CD14-positive monocyte (primary cell): ENCODE results near the gene OOSP4A. TPM values are rescaled to one million over a fixed set of nuclear protein-coding genes. Genes with fewer than 3 reads are reported as not detected.

Experiments
- DNase-seq, 3 donors: peaks; one replicate each; pipeline ENCODE4 v3.0.0-alpha.2; 2011 to 2022
- H2AFZ ChIP-seq: 2 replicates; pipeline ENCODE4 v1.6.0; 2012; ENCODE audit warnings: mild to moderate bottlenecking, low read depth, low read length, inconsistent platforms; ENCODE audit not compliant: insufficient read depth, poor library complexity, severe bottlenecking
- H3K27ac ChIP-seq, 2 donors: 1 replicate in 1 of 2; 2 replicates in 1 of 2; pipeline ENCODE4 v1.5.1; 2012 to 2013; ENCODE audit warnings: low read length in 2 of 2, control low read depth in 1 of 2, inconsistent platforms in 1 of 2, low read depth in 1 of 2, mild to moderate bottlenecking in 1 of 2
- H3K27me3 ChIP-seq, 2 donors: one replicate each; pipeline versions ENCODE4 v1.6.0 to v1.6.1; 2011 to 2013; ENCODE audit warnings: low read length in 2 of 2; ENCODE audit not compliant: control insufficient read depth in 2 of 2, insufficient read depth in 2 of 2
- H3K36me3 ChIP-seq, 2 donors: replicated peaks in 1 of 2; 1 replicate in 1 of 2; 2 replicates in 1 of 2; pipeline versions ENCODE4 v1.5.1 to v1.6.1; 2012 to 2013; ENCODE audit warnings: low read length in 2 of 2, control low read depth in 1 of 2, inconsistent platforms in 1 of 2, mild to moderate bottlenecking in 1 of 2; ENCODE audit not compliant: insufficient read depth in 2 of 2, control insufficient read depth in 1 of 2
- H3K4me1 ChIP-seq, 2 donors: 1 replicate in 1 of 2; 2 replicates in 1 of 2; pipeline versions ENCODE4 v1.5.1 to v1.6.1; 2012 to 2013; ENCODE audit warnings: low read length in 2 of 2, control low read depth in 1 of 2, inconsistent platforms in 1 of 2, mild to moderate bottlenecking in 1 of 2, moderate library complexity in 1 of 2; ENCODE audit not compliant: insufficient read depth in 2 of 2, control insufficient read depth in 1 of 2
- H3K4me2 ChIP-seq: replicated peaks from 2 replicates; pipeline ENCODE3; 2012; ENCODE audit warnings: low read length, moderate library complexity, mild to moderate bottlenecking; ENCODE audit not compliant: poor library complexity, severe bottlenecking; ENCODE audit errors: extremely low read depth
- H3K4me3 ChIP-seq, 3 experiments: fragments of 200-600 bp in 1 of 3; sonication (generic) in 1 of 3; replicated peaks in 1 of 3; 1 replicate in 2 of 3; 2 replicates in 1 of 3; pipeline ENCODE4 v1.5.1; 2011 to 2013; ENCODE audit warnings: low read length in 3 of 3, mild to moderate bottlenecking in 3 of 3, control low read depth in 2 of 3, low read depth in 2 of 3, inconsistent platforms in 1 of 3, moderate library complexity in 1 of 3
- H3K79me2 ChIP-seq: 2 replicates; pipeline ENCODE4 v1.6.0; 2012; ENCODE audit warnings: mild to moderate bottlenecking, control low read depth, inconsistent platforms, low read length, moderate library complexity; ENCODE audit not compliant: insufficient read depth
- H3K9ac ChIP-seq: 2 replicates; pipeline ENCODE4 v1.6.0; 2017; ENCODE audit warnings: low read length, mild to moderate bottlenecking; ENCODE audit not compliant: insufficient read depth, poor library complexity, severe bottlenecking
- H3K9me3 ChIP-seq, 2 donors: replicated peaks in 1 of 2; 1 replicate in 1 of 2; 2 replicates in 1 of 2; pipeline versions ENCODE4 v1.5.1 to v1.6.1; 2012 to 2013; ENCODE audit warnings: low read length in 2 of 2, control low read depth in 1 of 2; ENCODE audit not compliant: control insufficient read depth in 1 of 2, insufficient read depth in 1 of 2
- H4K20me1 ChIP-seq: 2 replicates; pipeline ENCODE4 v1.6.0; 2012; ENCODE audit warnings: mild to moderate bottlenecking, low read length, control low read depth, moderate library complexity; ENCODE audit not compliant: insufficient read depth
- H3K27ac Mint-ChIP-seq, 7 donors: one replicate each; pipeline ENCODE4 v1.8.0; 2020; ENCODE audit warnings: mild to moderate bottlenecking in 7 of 7, mixed read lengths in 7 of 7, moderate library complexity in 6 of 7, inconsistent platforms in 2 of 7
- H3K27me3 Mint-ChIP-seq, 3 donors: one replicate each; pipeline ENCODE4 v1.8.0; 2021 to 2022; ENCODE audit warnings: low read depth in 3 of 3, mild to moderate bottlenecking in 3 of 3, mixed read lengths in 3 of 3, moderate library complexity in 3 of 3, inconsistent platforms in 1 of 3
- H3K36me3 Mint-ChIP-seq, 2 donors: one replicate each; pipeline ENCODE4 v1.8.0; 2020; ENCODE audit warnings: mixed read lengths in 2 of 2, inconsistent platforms in 1 of 2, mild to moderate bottlenecking in 1 of 2
- H3K4me1 Mint-ChIP-seq: one replicate; pipeline ENCODE4 v1.8.0; 2020; ENCODE audit warnings: mild to moderate bottlenecking, mixed read lengths
- H3K4me3 Mint-ChIP-seq, 2 donors: one replicate each; pipeline ENCODE4 v1.8.0; 2020; ENCODE audit warnings: mild to moderate bottlenecking in 2 of 2, mixed read lengths in 2 of 2, moderate library complexity in 1 of 2
- H3K9me3 Mint-ChIP-seq, 7 donors: one replicate each; pipeline ENCODE4 v1.8.0; 2020 to 2022; ENCODE audit warnings: mixed read lengths in 7 of 7, mild to moderate bottlenecking in 6 of 7, moderate library complexity in 6 of 7, inconsistent platforms in 2 of 7
- CTCF ChIP-seq: fragments of 200-600 bp; IDR thresholded peaks from one replicate; pipeline ENCODE4 v1.8.0; 2022; ENCODE audit warnings: antibody characterized with exemption, mild to moderate bottlenecking
- WGBS: methylation state at CpG from one replicate; pipeline ENCODE4 v1.1.5; 2013; ENCODE audit warnings: missing lambda C conversion rate; ENCODE audit not compliant: insufficient coverage; 5-methylcytosine and 5-hydroxymethylcytosine counted together
- intact Hi-C, 2 donors: fragments of 100-400 bp; cut with micrococcal nuclease; formaldehyde crosslinking; loops; one replicate each; pipeline versions ENCODE4 v1.15.0 to v1.15.1; 2023
- polyA plus RNA-seq, 3 donors: library from polyadenylated mRNA; depleted of rRNA in 1 of 3; unstranded in 2 of 3; stranded (reverse) in 1 of 3; fragments of 300-500 nt in 2 of 3; fragments of >200 nt in 1 of 3; fragmentation: Illumina TruSeq in 2 of 3; gene quantifications; 1 replicate in 2 of 3; 2 replicates in 1 of 3; pipeline ENCODE4 v1.2.3, GENCODE V29; 2012 to 2021

Gene OOSP4A
- polyA plus RNA-seq, 3 donors = not detected

GRCh38 chr11:59997800-59998199 lies 34.0 kb downstream of the OOSP4A start:
- H3K27me3 Mint-ChIP-seq = no peaks in the 10 kb centered on the region

GRCh38 chr11:59999691-60000090 lies 35.9 kb downstream of the OOSP4A start:
- WGBS = 93% methylated on average over 2 of the region's 4 CpGs
- Mint-ChIP-seq H3K4me3 (no peak overlapping the region), H3K9me3 (peaks cover 13 to 22% (median 16%) of the 10 kb centered on the region in 7 donors), H3K27me3 (no peaks in the 10 kb centered on the region), H3K4me1 (no peaks in the 10 kb centered on the region), H3K36me3 (no peaks in the 10 kb centered on the region), H3K27ac (no peak overlapping the region)
- H3K4me2 ChIP-seq = no peak overlapping the region
- TF ChIP-seq CTCF = no peak
- H3K27me3 ChIP-seq = no peaks in the 10 kb centered on the region
- H3K9me3 ChIP-seq = peaks cover 16 to 17% of the 10 kb centered on the region in 2 donors
- no peaks in the 10 kb centered on the region for H4K20me1 ChIP-seq
- intact Hi-C loops = no loop called here
- no peak overlapping the region for H3K9ac ChIP-seq
- H3K36me3 ChIP-seq = no peaks in the 10 kb centered on the region
- no peak overlapping the region for H3K27ac ChIP-seq
- no peaks in the 10 kb centered on the region for H3K79me2 ChIP-seq
- DNase-seq = no peak
- no peaks in the 10 kb centered on the region for H3K4me1 ChIP-seq
- no peak overlapping the region for H3K4me3 ChIP-seq
- H2AFZ ChIP-seq = no peak overlapping the region

More at GRCh38 chr11:59997800-59998199, 34.0 kb downstream of the OOSP4A start:
- Histone ChIP-seq H3K9me3 (peaks cover 19 to 20% of the 10 kb centered on the region in 2 donors), H4K20me1 (no peaks in the 10 kb centered on the region), H3K27ac (no peak overlapping the region), H3K9ac (no peak overlapping the region), H3K4me2 (no peak overlapping the region), H2AFZ (no peak overlapping the region), H3K4me3 (no peak overlapping the region), H3K36me3 (no peaks in the 10 kb centered on the region), H3K79me2 (no peaks in the 10 kb centered on the region), H3K4me1 (no peaks in the 10 kb centered on the region), H3K27me3 (no peaks in the 10 kb centered on the region)
- no peaks in the 10 kb centered on the region for H3K4me1 Mint-ChIP-seq
- no peak for DNase-seq
- no CpG with 5 or more reads among the region's 2 CpGs for WGBS
- H3K27ac Mint-ChIP-seq = no peak overlapping the region
- no peaks in the 10 kb centered on the region for H3K36me3 Mint-ChIP-seq
- intact Hi-C loops = no loop called here
- no peak for TF ChIP-seq CTCF
- H3K9me3 Mint-ChIP-seq = peaks cover 13 to 33% (median 21%) of the 10 kb centered on the region in 7 donors
- H3K4me3 Mint-ChIP-seq = no peak overlapping the region
